SIG-M5 treated with dmso at 0.1 percent for 504 hours (cell line): Measurements from ENCODE around the gene NAV2.
"Not testable (repeated sequence)": the region's sequence is repeated elsewhere in the genome, so short reads cannot be mapped to it uniquely, and the experiment has no call there.

ENCODE experiments used
- DNase-seq: peaks from one replicate; lab custom pipeline; 2025; ENCODE audit not compliant: unreplicated experiment; lab: John Stamatoyannopoulos, UW

Gene NAV2

DNA sequence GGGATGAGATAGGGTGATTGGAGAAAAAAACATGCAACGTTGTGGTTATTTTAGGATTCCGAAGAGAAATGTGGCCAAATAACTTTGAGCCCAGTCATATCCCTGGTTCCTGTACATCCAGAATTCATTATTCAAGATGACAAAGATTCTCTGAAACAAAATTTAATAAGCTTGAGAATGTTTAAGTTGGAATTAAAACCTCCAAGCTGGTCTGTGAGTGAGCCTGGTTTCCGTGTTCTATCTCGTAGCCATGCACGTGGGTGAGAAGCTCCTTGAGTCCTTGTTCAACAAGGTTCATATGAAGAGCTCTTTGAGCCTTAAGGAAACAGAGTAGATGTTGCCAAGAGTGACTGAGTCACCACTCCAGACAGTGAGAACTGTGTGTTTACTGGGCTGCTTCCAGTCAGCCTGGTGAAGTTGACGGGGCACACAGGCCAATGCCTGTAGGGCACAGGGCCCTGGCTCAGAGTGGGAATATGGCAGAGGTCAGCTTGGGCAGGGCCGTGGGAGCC is 206.5 kb downstream of the NAV2 start:
- DNase-seq, result peak; percentile 35

DNA sequence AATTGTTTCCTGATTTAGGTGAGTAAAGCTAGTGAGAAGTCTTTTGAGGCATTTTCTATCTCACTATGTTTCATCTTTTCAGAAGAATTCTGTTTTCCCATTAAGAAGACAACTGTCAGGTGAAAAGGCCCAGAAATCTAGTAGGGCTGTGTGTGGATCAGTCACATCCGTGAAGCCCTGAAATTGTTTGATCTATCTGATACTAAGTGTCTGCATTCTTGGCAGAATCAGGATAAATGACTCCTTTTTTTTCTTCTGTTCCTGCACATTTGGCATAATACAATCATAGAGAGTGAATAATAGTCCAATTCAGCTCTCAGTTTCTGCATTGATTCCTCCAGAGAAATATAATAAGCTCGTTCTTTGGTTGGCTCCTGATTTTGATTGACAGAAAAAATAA is 208.3 kb downstream of the NAV2 start:
- no peak for DNase-seq

DNA sequence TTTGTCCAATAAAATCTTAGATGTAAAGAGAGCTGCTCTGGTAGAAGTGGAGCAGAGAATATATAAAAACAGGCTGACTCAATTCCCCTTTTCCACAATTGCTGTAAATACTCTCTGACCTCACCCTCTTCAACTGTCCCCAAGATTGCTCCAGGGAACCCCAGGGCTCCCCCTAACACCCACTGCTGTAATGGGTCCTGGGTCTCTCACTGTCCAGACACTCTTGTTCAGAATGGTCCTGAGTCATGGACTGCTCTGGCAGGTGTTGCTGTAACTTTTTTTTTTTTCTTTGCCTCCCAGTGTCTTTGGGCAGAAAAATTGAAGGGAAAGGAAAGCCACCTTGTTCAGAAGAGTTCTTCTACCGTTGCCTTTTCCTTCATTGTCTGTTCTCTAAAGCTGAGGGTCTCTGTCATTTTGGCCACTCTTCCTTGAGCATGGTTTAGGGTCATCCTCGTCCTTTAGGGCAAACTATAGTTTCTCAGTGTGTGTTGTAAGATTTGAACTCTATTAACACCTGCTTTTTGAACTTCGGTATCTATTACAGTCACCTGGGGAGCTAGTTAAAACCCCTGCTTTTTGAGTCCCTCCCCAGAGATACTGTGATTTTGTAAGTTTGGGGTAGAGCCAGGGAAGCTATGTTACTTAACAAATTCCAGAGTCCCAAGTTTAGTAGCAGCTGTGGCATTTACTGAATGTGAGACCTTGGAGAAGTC is 209.5 kb downstream of the NAV2 start:
- no peak for DNase-seq

DNA sequence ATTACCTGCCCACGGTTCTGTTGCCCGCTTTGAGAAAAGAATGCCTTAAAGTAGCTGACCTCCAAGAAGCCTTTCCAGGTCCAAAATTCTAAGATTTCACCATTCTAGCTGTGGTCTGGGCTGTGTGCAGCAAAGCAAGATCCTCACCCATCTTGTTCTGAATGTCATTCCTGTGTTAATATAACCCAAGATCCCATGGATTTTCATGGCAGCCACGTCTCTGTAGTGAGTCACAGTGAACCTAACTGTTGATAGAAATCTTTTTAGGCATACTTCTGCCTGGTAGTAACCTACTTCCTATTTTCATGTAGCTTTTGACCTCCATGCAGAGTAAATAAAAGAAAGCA is 210.0 kb downstream of the NAV2 start:
- no peak for DNase-seq

DNA sequence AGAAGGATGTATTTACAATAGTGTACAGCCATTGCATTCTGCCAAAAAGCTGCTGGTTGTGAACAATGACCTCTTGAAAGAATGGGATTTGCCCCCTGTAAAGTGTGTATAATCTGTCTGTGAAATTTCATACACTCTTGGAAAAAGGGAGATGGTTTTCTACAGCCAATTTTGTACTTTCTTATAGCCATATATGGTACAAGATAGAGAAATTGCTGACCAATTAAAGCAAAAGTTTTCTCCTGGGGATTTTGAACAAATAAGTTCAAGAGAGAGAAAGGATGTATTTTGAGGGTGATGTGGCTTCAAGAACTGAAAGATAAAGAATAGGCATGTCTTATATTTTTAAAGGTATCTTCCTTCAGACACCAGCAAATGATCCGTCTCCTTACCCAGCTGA is 211.0 kb downstream of the NAV2 start:
- no peak for DNase-seq

DNA sequence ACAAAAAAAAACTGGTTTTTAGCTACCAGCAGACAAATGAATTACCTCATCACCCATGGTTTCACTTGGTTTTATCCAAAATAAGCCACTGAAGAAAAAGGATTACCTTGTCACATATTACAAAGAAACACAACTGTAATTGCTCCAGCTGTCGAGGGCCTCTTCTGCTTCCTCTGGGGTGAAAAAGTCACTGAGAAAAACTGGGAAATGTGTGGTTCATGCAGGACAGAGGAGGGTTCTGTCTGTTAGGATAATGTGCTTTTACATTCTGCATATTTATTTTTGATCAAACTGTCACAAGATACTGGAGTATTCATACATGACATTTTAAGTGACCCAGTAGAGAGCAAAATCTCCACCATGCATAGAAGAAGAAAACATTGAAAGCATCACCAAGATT is 211.7 kb downstream of the NAV2 start:
- DNase-seq, result no peak

DNA sequence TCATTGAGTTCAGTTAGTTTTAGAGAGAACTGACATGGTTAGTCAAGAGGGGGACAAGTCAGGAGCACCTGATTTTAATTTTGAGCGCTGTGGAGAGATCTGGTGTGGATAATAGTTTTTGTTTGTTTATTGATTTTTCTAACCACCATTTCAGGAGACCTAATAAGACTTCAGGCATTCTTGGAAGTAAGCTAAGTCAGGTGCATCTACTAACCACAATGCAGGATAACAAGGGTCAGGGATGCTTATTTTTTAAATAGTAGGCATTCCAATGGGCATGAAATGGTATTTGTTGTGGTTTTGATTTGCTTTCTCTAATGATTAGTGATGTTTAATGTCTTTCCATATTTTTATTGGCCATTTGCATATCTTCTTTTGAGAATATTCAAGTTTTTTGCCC is 212.1 kb downstream of the NAV2 start:
- no peak for DNase-seq

DNA sequence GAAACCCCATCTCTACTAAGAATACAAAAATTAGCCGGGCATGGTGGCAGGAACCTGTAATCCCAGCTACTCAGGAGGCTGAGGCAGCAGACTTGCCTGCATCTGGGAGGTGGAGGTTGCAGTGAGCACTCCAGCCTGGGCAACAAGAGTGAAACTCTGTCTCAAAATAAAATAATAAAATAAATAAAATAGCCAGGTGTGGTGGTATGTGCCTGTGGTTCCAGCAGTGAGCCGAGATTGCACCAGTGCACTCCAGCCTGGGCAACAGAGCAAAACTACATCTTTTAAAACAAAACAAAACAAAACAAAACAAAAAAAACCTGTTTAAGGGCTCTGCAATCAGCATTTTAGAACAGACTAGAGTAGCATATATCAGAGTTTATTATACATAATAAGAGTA is 214.8 kb downstream of the NAV2 start:
- not testable (repeated sequence) for DNase-seq

DNA sequence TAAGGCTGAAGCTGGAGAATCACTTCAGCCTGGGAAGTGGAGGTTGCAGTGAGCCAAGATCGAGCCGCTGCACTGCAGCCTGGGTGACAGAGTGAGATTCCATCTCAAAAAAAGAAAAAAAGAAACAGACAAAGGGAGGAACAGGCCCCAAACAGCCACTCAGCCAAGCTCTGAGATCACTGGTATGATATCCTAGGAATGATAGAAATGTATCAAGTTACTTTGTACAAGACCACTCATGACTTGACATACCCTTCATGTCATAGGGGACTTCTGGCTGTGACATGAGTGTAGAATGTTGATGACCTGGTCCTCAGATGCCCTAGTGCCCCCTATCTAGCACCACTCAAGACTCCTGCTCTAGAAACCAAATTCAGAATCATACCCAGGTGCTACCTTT is 216.5 kb downstream of the NAV2 start:
- no peak for DNase-seq

DNA sequence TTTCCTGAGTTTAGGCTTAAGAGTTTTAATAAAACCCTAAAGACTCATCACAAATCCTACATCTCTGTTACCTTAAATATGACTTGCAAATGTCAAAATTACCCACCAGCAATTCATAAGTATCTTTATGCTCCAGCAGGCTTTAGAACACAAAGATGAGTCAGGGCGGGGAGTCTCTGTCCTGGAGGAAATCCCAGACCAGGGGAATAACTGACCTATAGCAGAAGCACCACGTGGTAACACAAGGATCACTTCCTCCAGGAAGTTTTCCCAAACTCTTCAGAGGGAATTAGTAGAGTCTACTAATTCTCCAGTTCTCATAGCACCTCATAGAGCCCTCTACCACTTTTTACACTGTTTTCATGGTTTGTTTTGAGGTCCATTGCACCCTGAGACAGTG is 217.0 kb downstream of the NAV2 start:
- no peak for DNase-seq

DNA sequence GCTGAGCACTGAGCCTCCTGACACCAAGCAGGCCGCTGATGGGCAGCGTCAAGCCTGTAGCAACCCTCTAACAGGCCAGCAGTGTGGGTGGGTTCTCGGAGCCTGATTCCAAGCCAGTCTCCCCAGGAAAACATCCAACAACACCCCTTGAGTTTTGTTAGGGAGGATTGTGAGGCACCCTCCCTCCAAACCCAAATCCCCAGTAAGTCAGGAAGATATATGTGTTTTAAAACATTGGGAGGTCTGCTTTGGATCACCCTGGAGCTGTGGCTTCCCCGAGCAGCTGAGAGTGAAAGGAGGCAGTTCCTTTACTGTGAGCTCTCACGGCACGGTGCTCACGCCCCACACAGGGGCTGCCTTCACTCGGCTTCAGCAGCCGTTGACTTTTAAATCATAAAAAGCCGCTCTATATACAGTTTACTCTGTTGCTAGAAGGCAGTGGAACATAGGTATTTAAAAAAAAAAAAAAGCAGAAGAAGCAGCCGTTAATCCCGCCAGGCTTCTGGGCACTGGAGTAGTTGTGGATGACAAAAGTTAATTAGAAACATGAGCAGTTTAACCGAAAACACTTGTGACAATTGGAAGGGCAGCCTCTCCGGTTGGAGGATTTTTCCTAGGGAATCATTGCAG is 218.6 kb downstream of the NAV2 start:
- no peak for DNase-seq

DNA sequence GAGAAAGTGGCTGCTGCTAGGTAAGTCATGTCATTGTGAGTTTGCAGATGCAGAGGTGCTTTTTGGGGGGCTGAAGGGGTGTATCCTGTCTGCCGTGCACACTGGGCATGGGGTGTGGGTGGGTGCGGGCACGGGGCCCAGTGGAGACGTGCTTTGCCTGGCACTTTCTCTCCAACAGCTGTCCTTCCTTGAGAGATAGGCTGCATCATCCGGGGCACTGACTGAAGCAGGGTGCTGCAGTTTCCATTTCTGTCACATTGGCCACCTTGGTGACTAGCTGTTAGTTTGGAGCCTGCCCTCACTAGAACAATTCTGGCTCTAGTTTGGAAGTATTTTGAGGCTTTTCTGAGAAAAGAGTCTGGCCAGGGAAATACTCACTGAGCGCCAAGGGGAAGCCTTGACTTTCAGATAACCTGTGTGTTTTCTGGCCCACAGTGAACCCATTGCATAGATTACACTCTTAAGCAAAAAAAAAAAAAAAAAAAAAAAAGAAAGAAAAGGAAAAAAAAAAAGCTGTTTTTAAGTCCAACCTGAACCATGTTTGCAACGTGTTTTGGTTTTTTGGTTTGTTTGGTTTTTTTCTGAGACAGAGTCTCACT is 219.2 kb downstream of the NAV2 start:
- DNase-seq, result no peak

DNA sequence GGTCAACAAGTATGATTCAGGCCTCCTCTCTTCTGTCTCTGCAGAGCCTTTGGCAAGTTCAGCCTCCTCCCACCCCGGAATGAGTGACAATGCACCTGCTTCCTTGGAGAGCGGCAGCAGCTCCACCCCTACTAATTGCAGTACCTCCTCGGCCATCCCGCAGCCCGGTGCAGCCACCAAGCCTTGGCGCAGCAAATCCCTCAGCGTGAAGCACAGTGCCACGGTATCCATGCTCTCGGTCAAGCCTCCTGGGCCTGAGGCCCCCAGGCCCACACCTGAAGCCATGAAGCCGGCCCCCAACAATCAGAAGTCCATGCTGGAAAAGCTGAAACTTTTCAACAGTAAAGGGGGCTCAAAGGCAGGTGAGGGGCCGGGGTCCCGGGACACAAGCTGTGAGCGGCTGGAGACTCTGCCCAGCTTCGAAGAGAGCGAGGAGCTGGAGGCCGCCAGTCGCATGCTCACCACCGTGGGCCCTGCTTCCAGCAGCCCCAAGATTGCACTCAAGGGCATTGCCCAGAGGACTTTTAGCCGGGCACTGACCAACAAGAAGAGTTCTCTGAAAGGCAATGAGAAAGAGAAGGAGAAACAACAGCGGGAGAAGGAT is 220.6 kb downstream of the NAV2 start:
- no peak for DNase-seq

DNA sequence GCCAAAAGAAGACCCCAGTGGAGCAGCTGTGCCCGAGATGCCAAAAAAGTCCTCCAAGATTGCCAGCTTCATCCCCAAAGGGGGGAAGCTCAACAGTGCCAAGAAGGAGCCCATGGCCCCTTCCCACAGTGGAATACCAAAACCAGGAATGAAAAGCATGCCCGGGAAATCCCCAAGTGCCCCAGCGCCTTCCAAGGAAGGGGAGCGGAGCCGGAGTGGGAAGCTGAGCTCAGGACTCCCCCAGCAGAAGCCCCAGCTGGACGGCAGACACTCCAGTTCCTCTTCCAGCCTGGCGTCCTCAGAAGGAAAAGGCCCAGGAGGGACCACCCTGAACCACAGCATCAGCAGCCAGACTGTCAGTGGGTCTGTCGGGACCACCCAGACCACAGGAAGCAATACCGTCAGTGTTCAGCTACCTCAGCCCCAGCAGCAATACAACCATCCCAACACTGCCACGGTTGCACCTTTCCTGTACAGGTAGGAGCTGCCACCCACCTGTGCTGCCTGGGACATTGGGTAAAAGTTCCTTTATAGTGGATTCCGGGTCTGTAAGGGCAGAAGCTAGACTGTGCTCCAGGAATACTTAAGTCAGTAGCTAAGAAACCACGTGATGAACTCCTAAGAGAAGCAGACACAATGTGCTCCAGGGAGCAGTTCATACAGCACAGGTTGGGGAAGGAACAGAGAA is 221.3 kb downstream of the NAV2 start:
- DNase-seq, result no peak

DNA sequence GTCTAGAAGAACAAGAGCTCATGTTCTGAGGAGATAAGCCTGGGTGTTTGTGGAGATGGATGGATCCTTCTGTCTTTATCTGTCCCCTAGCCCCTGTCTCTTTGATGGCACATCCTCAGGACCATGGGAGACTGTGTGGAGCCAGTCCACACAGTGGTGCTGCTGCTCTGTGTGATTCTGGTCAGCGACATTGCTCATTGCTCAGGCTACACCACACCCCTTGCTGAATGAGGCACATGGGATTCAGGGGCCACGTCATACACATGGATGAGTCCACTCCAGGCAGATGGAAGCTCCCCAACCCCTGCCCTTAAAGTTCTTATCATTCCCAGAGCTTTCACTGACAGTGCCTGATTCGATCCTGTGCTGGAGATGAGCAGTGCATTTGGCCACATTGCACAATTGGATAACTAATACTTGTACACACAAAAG is 222.2 kb downstream of the NAV2 start:
- no peak for DNase-seq

DNA sequence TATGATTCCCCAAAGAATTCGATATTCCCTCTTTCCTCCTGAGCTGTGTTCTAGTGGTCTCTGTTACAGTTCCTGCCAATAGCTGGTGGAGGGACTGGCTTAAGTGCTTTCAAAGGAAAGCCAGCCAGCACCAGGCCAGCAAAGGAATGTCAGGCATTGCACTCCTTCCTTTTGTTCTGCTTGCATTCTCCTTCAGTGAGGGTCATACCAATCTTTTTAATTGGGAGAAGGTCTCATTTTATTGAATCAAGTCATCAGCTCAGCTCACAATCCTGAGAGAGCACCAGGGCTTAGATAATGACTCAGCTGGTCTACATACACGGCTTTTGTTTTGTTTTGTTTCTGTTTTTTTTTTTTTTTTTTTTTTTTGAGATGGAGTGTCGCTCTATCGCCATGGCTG is 222.9 kb downstream of the NAV2 start:
- no peak for DNase-seq

DNA sequence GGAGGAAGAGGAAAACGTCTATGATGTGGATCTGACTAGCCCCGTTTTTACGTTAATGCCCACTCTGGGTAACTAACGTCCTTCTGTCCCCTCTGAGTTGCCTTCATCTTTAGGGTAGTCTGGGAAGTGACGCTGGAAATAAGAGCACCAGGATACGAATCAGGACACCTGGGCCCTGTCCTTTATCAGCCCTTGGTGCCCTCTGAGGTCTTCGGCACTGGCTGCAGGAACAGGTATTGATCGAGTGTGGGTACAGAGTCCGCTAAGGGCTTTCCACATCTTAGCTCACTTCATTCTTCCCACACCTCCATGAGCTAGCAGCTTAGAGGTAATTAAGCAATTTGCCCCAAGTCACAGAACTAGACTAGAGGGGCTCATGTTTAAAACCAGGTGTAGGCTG is 223.8 kb downstream of the NAV2 start:
- DNase-seq, result no peak

DNA sequence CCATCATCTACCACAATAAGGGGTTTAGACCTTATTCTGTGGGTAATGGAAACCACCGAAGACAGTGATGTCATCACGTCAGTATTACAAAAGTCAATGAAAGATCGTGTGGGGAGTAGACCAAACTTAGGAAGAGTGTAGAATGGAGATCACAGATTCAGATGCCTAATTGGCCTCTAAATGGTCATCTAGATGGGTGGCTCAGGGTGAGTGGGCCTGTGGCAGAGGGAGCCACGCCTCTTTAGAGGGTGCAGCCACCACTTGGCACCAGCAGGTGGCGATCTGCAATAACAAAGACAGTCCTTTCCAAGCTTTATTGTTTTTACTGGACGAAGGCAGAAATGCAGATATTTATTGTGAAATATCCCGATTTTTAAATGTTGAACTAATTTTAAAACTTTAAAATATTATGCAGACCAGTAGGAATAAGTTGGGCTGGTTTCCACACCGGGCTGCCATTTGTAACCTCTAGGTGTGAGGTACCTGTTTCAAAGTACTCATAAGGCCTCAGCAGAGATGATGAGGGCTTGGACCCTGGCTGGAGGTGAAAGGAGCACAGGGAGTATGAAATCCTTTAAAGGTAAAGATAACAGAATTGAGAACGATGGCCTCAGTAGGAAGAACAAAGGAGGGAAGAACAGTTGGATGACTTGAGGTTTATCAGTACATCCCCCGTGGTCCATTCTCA is 225.7 kb downstream of the NAV2 start:
- DNase-seq, result peak; percentile 1

DNA sequence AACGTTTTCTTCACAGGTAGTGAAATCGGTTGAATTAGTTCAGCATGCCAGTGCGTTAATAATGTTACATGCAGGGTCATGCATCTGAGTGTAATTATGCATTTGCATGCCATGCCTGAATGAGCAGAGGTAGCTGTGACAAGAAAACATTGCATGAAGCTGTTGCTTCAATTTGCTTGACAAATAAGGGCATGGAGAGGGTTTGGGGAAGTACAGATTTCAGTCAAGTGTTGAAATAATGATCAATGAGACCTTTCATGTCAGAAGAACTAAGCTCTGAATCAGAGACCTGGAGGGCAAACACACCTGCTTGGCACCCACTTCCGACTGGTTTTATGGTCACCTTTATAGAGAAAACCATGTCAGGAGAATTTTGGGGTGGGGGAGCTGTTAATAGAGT is 226.2 kb downstream of the NAV2 start:
- DNase-seq, result no peak

DNA sequence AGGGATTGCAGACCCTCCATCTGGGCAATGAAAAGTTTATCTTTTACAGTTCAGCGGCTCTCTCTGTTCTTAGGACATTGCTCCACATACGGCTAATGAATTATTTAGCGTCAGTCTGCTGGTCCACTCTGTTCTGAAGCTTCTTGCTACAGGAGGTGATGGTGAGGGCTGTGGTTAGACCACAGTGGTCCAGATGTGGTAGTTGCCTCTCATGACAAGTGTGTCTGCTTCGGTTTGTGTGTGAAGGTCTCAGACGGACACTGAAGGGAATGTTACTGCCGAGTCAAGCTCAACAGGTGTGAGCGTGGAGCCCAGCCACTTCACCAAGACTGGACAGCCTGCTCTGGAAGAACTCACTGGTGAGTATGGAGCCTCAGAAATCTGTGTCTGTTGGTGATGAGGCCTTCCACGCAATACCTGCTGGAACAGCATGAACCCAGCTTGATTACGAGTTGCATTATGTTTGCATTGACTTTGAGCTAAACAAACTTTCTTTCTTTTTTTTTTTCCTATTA is 226.8 kb downstream of the NAV2 start:
- DNase-seq, result no peak

DNA sequence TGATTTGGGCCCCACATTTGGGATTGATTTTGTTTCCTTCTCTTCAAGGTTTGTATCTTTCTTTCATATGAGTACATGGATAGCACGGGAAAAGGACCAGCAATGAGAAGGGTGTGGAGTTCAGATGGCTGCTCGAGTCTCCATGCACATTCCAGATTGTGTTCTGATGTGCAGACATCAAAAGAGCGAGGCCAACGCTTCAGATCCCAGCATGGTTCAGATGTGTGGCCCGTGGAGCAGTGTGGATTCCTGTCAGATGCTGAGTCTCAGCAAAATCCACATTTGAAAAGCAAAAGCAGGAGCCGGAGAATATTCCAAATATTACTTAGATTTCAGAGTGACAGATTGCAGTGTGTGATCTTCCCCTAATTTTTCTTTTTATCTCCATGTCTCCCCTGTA is 228.2 kb downstream of the NAV2 start:
- DNase-seq, result no peak
